Activated gamma-delta T cell treated with anti-CD3 and anti-CD28 coated beads, Interleukin-2, amount 50 U/mL, for 16 hours (primary cell): Measurements from ENCODE around the gene MED13L.
"Not testable (repeated sequence)": the region's sequence is repeated elsewhere in the genome, so short reads cannot be mapped to it uniquely, and the experiment has no call there.

Experiments
- DNase-seq: peaks from one replicate; pipeline ENCODE4 v3.0.0-alpha.2; 2020; ENCODE audit warnings: low read depth

MED13L gene

GRCh38 chr12:116009805-116010204, 267.7 kb downstream of the MED13L start:
- no peak for DNase-seq

GRCh38 chr12:116006141-116006540, 271.4 kb downstream of the MED13L start:
- DNase-seq = no peak

- no peak for DNase-seq
These were observed 274.5 kb downstream of the MED13L start for GRCh38 chr12:116002890-116003536.

- no peak for DNase-seq
These were observed 277.2 kb downstream of the MED13L start for GRCh38 chr12:116000252-116000651.

- DNase-seq = no peak
These were observed 277.9 kb downstream of the MED13L start for GRCh38 chr12:115999582-115999981.

GRCh38 chr12:115998794-115999478, 278.6 kb downstream of the MED13L start:
- no peak for DNase-seq

- no peak for DNase-seq
These were observed 279.3 kb downstream of the MED13L start for GRCh38 chr12:115998119-115998633.

- DNase-seq = no peak
These were observed 283.8 kb downstream of the MED13L start for GRCh38 chr12:115993737-115994136.

GRCh38 chr12:115990241-115990640, 287.3 kb downstream of the MED13L start:
- DNase-seq = no peak

- DNase-seq = no peak
These were observed 288.6 kb downstream of the MED13L start for GRCh38 chr12:115988625-115989563.

- no peak for DNase-seq
These were observed 289.3 kb downstream of the MED13L start for GRCh38 chr12:115988212-115988611.

GRCh38 chr12:115984616-115985015, 292.9 kb downstream of the MED13L start:
- no peak for DNase-seq

- DNase-seq = no peak
These were observed 294.2 kb downstream of the MED13L start for GRCh38 chr12:115983226-115983798.

- DNase-seq = no peak
These were observed 297.2 kb downstream of the MED13L start for GRCh38 chr12:115980339-115980738.

GRCh38 chr12:115979851-115980250, 297.6 kb downstream of the MED13L start:
- DNase-seq = no peak

GRCh38 chr12:115979351-115979750, 298.1 kb downstream of the MED13L start:
- no peak for DNase-seq

GRCh38 chr12:115976829-115977228, 300.7 kb downstream of the MED13L start:
- DNase-seq = not testable (repeated sequence)

GRCh38 chr12:115975411-115975810, 302.1 kb downstream of the MED13L start:
- DNase-seq = no peak

GRCh38 chr12:115973968-115974724, 303.3 kb downstream of the MED13L start:
- DNase-seq = no peak

GRCh38 chr12:115973066-115973465, 304.4 kb downstream of the MED13L start:
- DNase-seq = no peak

GRCh38 chr12:115972241-115972640, 305.3 kb downstream of the MED13L start:
- DNase-seq = no peak
